SK-N-MC (cell line): ENCODE data around the gene SLC39A11.

Experiments used
- EZH2 ChIP-seq: fragments of 200-600 bp; sonication (generic); IDR thresholded peaks from one replicate; pipeline ENCODE4 v1.6.1; 2017; ENCODE audit warnings: antibody characterized with exemption
- POLR2AphosphoS5 ChIP-seq: IDR thresholded peaks from 2 replicates; pipeline ENCODE4 v1.6.1; 2012; ENCODE audit warnings: mild to moderate bottlenecking, low read depth, low read length, borderline replicate concordance

DNA sequence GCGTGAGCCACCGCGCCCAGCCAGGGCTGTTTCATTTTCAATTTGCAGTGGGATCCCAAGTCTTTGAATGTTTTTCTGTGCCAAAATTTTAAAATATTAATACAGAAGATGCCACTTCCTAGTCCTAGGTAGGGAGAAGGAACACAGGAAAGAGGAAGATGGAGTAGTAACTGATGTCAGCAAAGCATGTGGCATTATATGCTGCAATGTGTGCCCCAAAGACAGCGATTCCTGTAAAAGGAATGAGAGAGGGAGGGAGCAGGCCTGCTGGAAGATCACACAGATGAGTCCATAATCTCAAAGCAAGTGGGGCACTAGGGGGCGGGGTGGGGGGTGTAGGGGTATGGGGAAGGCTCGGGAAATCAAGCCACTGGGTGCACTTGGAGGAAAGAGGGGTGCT lies 48.9 kb upstream of the SLC39A11 start:
- no peak for TF ChIP-seq EZH2
- no peak for TF ChIP-seq POLR2AphosphoS5
